ENCODE results near the gene AOC3. TPM values are rescaled to one million over a fixed set of nuclear protein-coding genes. Genes with fewer than 3 reads are reported as not detected.
"Not testable (repeated sequence)": the region's sequence is repeated elsewhere in the genome, so short reads cannot be mapped to it uniquely, and the experiment has no call there.

AOC3 gene
- total RNA-seq, 6 experiments from 2014 or later, result 3.9 to 14.9 (median 7.1) TPM

- intact Hi-C loops (cut with DNase I), result no loop called here
- peaks cover 0 to 11% (median 4%) of the 10 kb centered on the region in 4 donors for H3K4me1 ChIP-seq
- no CpG with 5 or more reads among the region's 1 CpG for WGBS (ENCODE audit: insufficient coverage, low coverage, low lambda C conversion rate, missing lambda C conversion rate)
Measured at GRCh38 chr17:42857389-42857788, 6.4 kb downstream of the AOC3 start.

GRCh38 chr17:42865638-42866094 is 14.7 kb downstream of the AOC3 start:
- Histone ChIP-seq H3K9me3 (no peaks in the 10 kb centered on the region), H3K4me1 (peaks cover 0 to 45% (median 16%) of the 10 kb centered on the region in 4 donors), H3K27ac (peak overlapping the region in 2 of 3 donors; percentile 39 to 74), H3K36me3 (no peaks in the 10 kb centered on the region), H3K4me3 (peak overlapping the region in 2 of 3 donors; percentile 62 to 72), H3K27me3 (no peaks in the 10 kb centered on the region)
- ATAC-seq (peak; percentile 58 to 76 (median 68)), DNase-seq (peak; percentile 55 to 93 (median 82))
- no peak for TF ChIP-seq POLR2A (IDR thresholded peaks at IDR 0.05)
- TF ChIP-seq CTCF (IDR thresholded peaks at IDR 0.05), result no peak
- WGBS (ENCODE audit: insufficient coverage, low coverage, low lambda C conversion rate, missing lambda C conversion rate), result 26% methylated on average over 5 of the region's 7 CpGs
- intact Hi-C loops (cut with DNase I), result no loop called here

More at GRCh38 chr17:42857389-42857788, 6.4 kb downstream of the AOC3 start:
- ATAC-seq (no peak), DNase-seq (no peak)
- H3K27me3 ChIP-seq, result no peaks in the 10 kb centered on the region
- TF ChIP-seq POLR2A (IDR thresholded peaks at IDR 0.05) (no peak), CTCF (IDR thresholded peaks at IDR 0.05) (no peak)
- no peaks in the 10 kb centered on the region for H3K36me3 ChIP-seq
- H3K27ac ChIP-seq, result no peak overlapping the region
- H3K4me3 ChIP-seq, result no peak overlapping the region
- H3K9me3 ChIP-seq, result no peaks in the 10 kb centered on the region

- Histone ChIP-seq H3K9me3 (no peaks in the 10 kb centered on the region), H3K4me3 (peak overlapping the region; percentile 9 to 72 (median 62)), H3K4me1 (peaks cover 0 to 49% (median 18%) of the 10 kb centered on the region in 4 donors), H3K36me3 (no peaks in the 10 kb centered on the region), H3K27ac (peak overlapping the region in 2 of 3 donors; percentile 39 to 74), H3K27me3 (no peaks in the 10 kb centered on the region)
- WGBS (ENCODE audit: insufficient coverage, low coverage, low lambda C conversion rate, missing lambda C conversion rate), result 14% methylated on average over 1 of the region's 4 CpGs
- intact Hi-C loops (cut with DNase I), result no loop called here
- DNase-seq, result peak in 1 of 3 donors; percentile 56
- no peak for TF ChIP-seq CTCF (IDR thresholded peaks at IDR 0.05)
- TF ChIP-seq POLR2A (IDR thresholded peaks at IDR 0.05), result no peak
- ATAC-seq, result peak; percentile 1 to 15 (median 8)
Measured at GRCh38 chr17:42866216-42866615, 15.2 kb downstream of the AOC3 start.

GRCh38 chr17:42866631-42867575 is 15.9 kb downstream of the AOC3 start:
- H3K4me1 ChIP-seq, result peaks cover 0 to 56% (median 22%) of the 10 kb centered on the region in 4 donors
- H3K36me3 ChIP-seq, result peaks cover 0 to 3% (median 0%) of the 10 kb centered on the region in 4 donors
- H3K27ac ChIP-seq, result peak overlapping the region in 2 of 3 donors; percentile 20 to 74
- DNase-seq, result peak in 2 of 3 donors; percentile 74 to 83
- H3K4me3 ChIP-seq, result peak overlapping the region; percentile 45 to 72 (median 62)
- TF ChIP-seq CTCF (IDR thresholded peaks at IDR 0.05), result no peak
- TF ChIP-seq POLR2A (IDR thresholded peaks at IDR 0.05), result no peak
- intact Hi-C loops (cut with DNase I), result no loop called here
- ATAC-seq, result peak; percentile 59 to 73 (median 70)
- no peaks in the 10 kb centered on the region for H3K9me3 ChIP-seq
- no peaks in the 10 kb centered on the region for H3K27me3 ChIP-seq
- 18% methylated on average over 7 of the region's 12 CpGs for WGBS (ENCODE audit: insufficient coverage, low coverage, low lambda C conversion rate, missing lambda C conversion rate)

GRCh38 chr17:42867694-42868261 is 16.8 kb downstream of the AOC3 start:
- ATAC-seq, result peak; percentile 6 to 24 (median 20)
- WGBS (ENCODE audit: insufficient coverage, low coverage, low lambda C conversion rate, missing lambda C conversion rate), result 33% methylated on average over 1 of the region's 21 CpGs
- peak in 1 of 3 donors; percentile 51 for DNase-seq
- H3K4me1 ChIP-seq, result peaks cover 0 to 61% (median 22%) of the 10 kb centered on the region in 4 donors
- intact Hi-C loops (cut with DNase I); H3K27me3 ChIP-seq; H3K9me3 ChIP-seq; H3K36me3 ChIP-seq: not testable (repeated sequence)
- H3K27ac ChIP-seq, result peak overlapping the region in 1 of 3 donors; percentile 74
- peak overlapping the region; percentile 45 to 72 (median 62) for H3K4me3 ChIP-seq

Measured in right lobe of liver (tissue), 6 donors.